T-helper 1 cell treated with Interleukin-12 subunit alpha and Interleukin-12 subunit beta and Interleukin-4 antibody, amounts not matched to agents 30 ng/mL and 1 ng/mL, for 36 hours (primary cell): ENCODE measurements around the gene CAMK2N2. TPM values are rescaled to one million over a fixed set of nuclear protein-coding genes. Genes with fewer than 3 reads are reported as not detected.

Source experiments
- intact Hi-C: fragments of 100-400 bp; cut with micrococcal nuclease; formaldehyde crosslinking; loops from one replicate; pipeline ENCODE4 v1.15.1; 2024
- total RNA-seq: library from RNA; stranded (reverse); gene quantifications from 2 replicates; pipeline ENCODE4 v1.2.3, GENCODE V29; 2022

The CAMK2N2 gene
- 0.15 and 0.20 TPM in 2 replicates for total RNA-seq

GRCh38 chr3:184261270-184261853 is at the start of gene CAMK2N2:
TSS of gene CAMK2N2 (minus strand) at chr3:184261553. CDS start at chr3:184261285, 268 bp downstream.
- intact Hi-C loops = loop anchor here (1.0 to 5.0 kb wide), 3 partner anchors 11 to 263 kb away; partner anchors contain the start of gene VWA5B2

GRCh38 chr3:184308744-184309143 is 47.4 kb upstream of the CAMK2N2 start:
- intact Hi-C loops = no loop called here

- intact Hi-C loops = no loop called here
Measured at GRCh38 chr3:184307915-184308314, 46.6 kb upstream of the CAMK2N2 start.

- intact Hi-C loops = no loop called here
Measured at GRCh38 chr3:184306341-184306972, 45.1 kb upstream of the CAMK2N2 start.

- intact Hi-C loops = no loop called here
Measured at GRCh38 chr3:184305577-184305976, 44.2 kb upstream of the CAMK2N2 start.

GRCh38 chr3:184300378-184300720 is 39.0 kb upstream of the CAMK2N2 start:
- intact Hi-C loops = no loop called here

- intact Hi-C loops = loop anchor here (1.0 to 5.0 kb wide), 15 partner anchors 15 to 1288 kb away; partner anchors contain the start of genes ABCC5, ABCF3, AP2M1 and EEF1AKMT4
Measured at GRCh38 chr3:184299488-184300377, 38.4 kb upstream of the CAMK2N2 start.

GRCh38 chr3:184298759-184299487 is 37.6 kb upstream of the CAMK2N2 start, which contains the start of gene PSMD2:
TSS of gene PSMD2 (plus strand) at chr3:184299241. CDS start at chr3:184299267, 26 bp downstream.
- intact Hi-C loops = loop anchor here (1.0 to 5.0 kb wide), 17 partner anchors 10 to 1288 kb away; partner anchors contain the start of genes ABCC5, ABCF3, AP2M1 and EEF1AKMT4

GRCh38 chr3:184296616-184297015 is 35.3 kb upstream of the CAMK2N2 start:
- intact Hi-C loops = loop anchor here (5.0 kb wide), 4 partner anchors 599 to 1291 kb away; partner anchors contain the start of genes KLHL24, SENP2 and YEATS2

GRCh38 chr3:184295771-184296170 is 34.4 kb upstream of the CAMK2N2 start:
- intact Hi-C loops = loop anchor here (5.0 kb wide), 4 partner anchors 598 to 1292 kb away; partner anchors contain the start of genes KLHL24, SENP2 and YEATS2

- intact Hi-C loops = no loop called here
Measured at GRCh38 chr3:184291738-184292445, 30.5 kb upstream of the CAMK2N2 start.

GRCh38 chr3:184291044-184291737 is 29.8 kb upstream of the CAMK2N2 start:
- intact Hi-C loops = no loop called here

GRCh38 chr3:184290331-184290730 is 29.0 kb upstream of the CAMK2N2 start:
- intact Hi-C loops = no loop called here

GRCh38 chr3:184289426-184289938 is 28.1 kb upstream of the CAMK2N2 start:
- intact Hi-C loops = loop anchor here (1.0 to 2.0 kb wide), 8 partner anchors 9 to 394 kb away; partner anchors contain the start of gene ABCC5

- intact Hi-C loops = no loop called here
Measured at GRCh38 chr3:184284696-184285095, 23.3 kb upstream of the CAMK2N2 start.

- intact Hi-C loops = no loop called here
Measured at GRCh38 chr3:184283681-184284080, 22.3 kb upstream of the CAMK2N2 start.

- intact Hi-C loops = no loop called here
Measured at GRCh38 chr3:184282941-184283340, 21.6 kb upstream of the CAMK2N2 start.

- intact Hi-C loops = no loop called here
Measured at GRCh38 chr3:184277366-184277765, 16.0 kb upstream of the CAMK2N2 start.
